Heart right ventricle (tissue), 16 donors: ENCODE data around the gene IFNAR2. TPM values are rescaled to one million over a fixed set of nuclear protein-coding genes. Genes with fewer than 3 reads are reported as not detected.

Experiments used
- ATAC-seq, 8 donors: fragments of 200-7000 bp; cut with Tn5 transposase; one replicate each; pipeline ENCODE4 v1.9.1; 2020; ENCODE audit warnings: mild to moderate bottlenecking in 8 of 8, moderate library complexity in 8 of 8, moderate number of reproducible peaks in 1 of 8
- DNase-seq, 2 donors: peaks; one replicate each; pipeline ENCODE4 v3.0.0-alpha.2; 2020
- H3K27ac ChIP-seq, 10 donors: fragments of 200-600 bp; sonication (generic) in 2 of 10; one replicate each; pipeline versions ENCODE4 v1.5.0 to v1.8.0; 2020 to 2022; ENCODE audit warnings: mild to moderate bottlenecking in 3 of 10
- H3K27me3 ChIP-seq, 7 donors: fragments of 200-600 bp; one replicate each; pipeline ENCODE4 v1.8.0; 2021 to 2022; ENCODE audit warnings: mild to moderate bottlenecking in 2 of 7
- H3K36me3 ChIP-seq, 9 donors: fragments of 200-600 bp; sonication (generic) in 1 of 9; one replicate each; pipeline versions ENCODE4 v1.5.0 to v1.8.0; 2020 to 2022; ENCODE audit warnings: mild to moderate bottlenecking in 2 of 9
- H3K4me1 ChIP-seq, 9 donors: fragments of 200-600 bp; sonication (generic) in 1 of 9; one replicate each; pipeline versions ENCODE4 v1.5.0 to v1.8.0; 2020 to 2022; ENCODE audit warnings: mild to moderate bottlenecking in 4 of 9
- H3K4me3 ChIP-seq, 10 donors: fragments of 200-600 bp; sonication (generic) in 2 of 10; one replicate each; pipeline versions ENCODE4 v1.5.0 to v1.8.0; 2020 to 2022; ENCODE audit warnings: mild to moderate bottlenecking in 7 of 10, moderate library complexity in 2 of 10
- H3K9me3 ChIP-seq, 11 donors: fragments of 200-600 bp in 10 of 11; sonication (generic) in 2 of 11; one replicate each; pipeline versions ENCODE4 v1.5.0 to v1.8.0; 2013 to 2022; ENCODE audit warnings: mild to moderate bottlenecking in 2 of 11, control low read depth in 1 of 11, moderate library complexity in 1 of 11
- WGBS, 2 donors: extraction: QIAGEN DNeasy Blood & Tissue Kit; methylation state at CpG; one replicate each; pipeline ENCODE4 v1.1.7; 2013; ENCODE audit warnings: inconsistent platforms in 1 of 2; 5-methylcytosine and 5-hydroxymethylcytosine counted together
- intact Hi-C, 10 donors: fragments of 100-400 bp; cut with DNase I; formaldehyde crosslinking; loops; one replicate each; pipeline versions ENCODE4 v1.11.1 to v1.14.2; 2022
- polyA plus RNA-seq, 2 donors: library from polyadenylated mRNA; stranded (reverse); fragments of 200-250 nt; gene quantifications; one replicate each; pipeline ENCODE4 v1.2.3, GENCODE V29; 2013
- total RNA-seq, 10 donors: library from RNA; stranded (reverse); fragmentation: NEBNext Ultra II Directional in 3 of 10; extraction: Animal tissue kit (Norgen Biotek cat#: 25700) in 3 of 10; gene quantifications; one replicate each; pipeline versions ENCODE4 v1.2.1 to v1.2.4, GENCODE V29; 2021 to 2023
- TF ChIP-seq, protein P1 (sequence below), 9 donors: fragments of 200-600 bp; sonication (generic) in 2 of 9; IDR thresholded peaks; one replicate each; pipeline versions ENCODE4 v1.5.0 to v1.8.0; 2021 to 2022; ENCODE audit warnings: antibody characterized with exemption in 9 of 9, mild to moderate bottlenecking in 5 of 9, moderate library complexity in 1 of 9
- donor health status: Arrhythmogenic right ventricular cardiomyopathy.
- donor health status: ischemic (EF 13 %, LVEDD 7.1; RV severe dilation, severe dysfunction).
- donor health status: healthy with polysubstance abuse.
- donor health status: DM: no; HTN: yes; CAD: no.
- donor health status: DM: no; HTN: no; CAD: no.
- donor health status: ischemic (EF 25% LVEDD 6.9; RV normal size, moderate dysfunction).
- donor health status: ischemic (EF 25% LVEDD 5.7; RV mildly dilated, moderate dysfunction).
- donor health status: healthy.
- donor health status: DM: yes; HTN: yes; CAD: no.
- donor health status: Ischemic cardiomyopathy.
- donor health status: ischemic (EF 35%, LVEDD 5.7; RV mildly dilated, moderate dysfunction).
- donor health status: nonischemic (EF 11% LVEDD 7.7; RV severe dilation, severe dysfunction).
- donor health status: DM: yes; HTN: yes; CAD: no.
- donor health status: PGD.
- donor health status: ischemic (EF 29% LVEDD 5.4; RV normal size, mild dysfunction).
- donor health status: nonischemic (EF 23%, LVEDD 6.1; RV moderate dilation, normal function).

The IFNAR2 gene
- total and polyA plus RNA-seq, 12 donors = 6.7 to 22.9 (median 10.5) TPM

- Histone ChIP-seq H3K4me3 (no peak overlapping the region), H3K27me3 (no peaks in the 10 kb centered on the region), H3K36me3 (peaks cover 0 to 78% (median 20%) of the 10 kb centered on the region in 9 donors), H3K9me3 (peaks cover 0 to 9% (median 5%) of the 10 kb centered on the region in 11 donors), H3K4me1 (peaks cover 0 to 60% (median 8%) of the 10 kb centered on the region in 9 donors), H3K27ac (peak overlapping the region in 1 of 10 donors; percentile 13)
- ATAC-seq (no peak), DNase-seq (no peak)
- 84 to 88% methylated on average over 3 of the region's 3 CpGs for WGBS, 2 donors
- intact Hi-C loops = loop anchor here in 1 of 10 donors (5.0 to 10.0 kb wide), 2 partner anchors 54 to 63 kb away; partner anchors contain the start of gene IFNAR1
- TF ChIP-seq, protein P1, sequence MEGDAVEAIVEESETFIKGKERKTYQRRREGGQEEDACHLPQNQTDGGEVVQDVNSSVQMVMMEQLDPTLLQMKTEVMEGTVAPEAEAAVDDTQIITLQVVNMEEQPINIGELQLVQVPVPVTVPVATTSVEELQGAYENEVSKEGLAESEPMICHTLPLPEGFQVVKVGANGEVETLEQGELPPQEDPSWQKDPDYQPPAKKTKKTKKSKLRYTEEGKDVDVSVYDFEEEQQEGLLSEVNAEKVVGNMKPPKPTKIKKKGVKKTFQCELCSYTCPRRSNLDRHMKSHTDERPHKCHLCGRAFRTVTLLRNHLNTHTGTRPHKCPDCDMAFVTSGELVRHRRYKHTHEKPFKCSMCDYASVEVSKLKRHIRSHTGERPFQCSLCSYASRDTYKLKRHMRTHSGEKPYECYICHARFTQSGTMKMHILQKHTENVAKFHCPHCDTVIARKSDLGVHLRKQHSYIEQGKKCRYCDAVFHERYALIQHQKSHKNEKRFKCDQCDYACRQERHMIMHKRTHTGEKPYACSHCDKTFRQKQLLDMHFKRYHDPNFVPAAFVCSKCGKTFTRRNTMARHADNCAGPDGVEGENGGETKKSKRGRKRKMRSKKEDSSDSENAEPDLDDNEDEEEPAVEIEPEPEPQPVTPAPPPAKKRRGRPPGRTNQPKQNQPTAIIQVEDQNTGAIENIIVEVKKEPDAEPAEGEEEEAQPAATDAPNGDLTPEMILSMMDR (IDR thresholded peaks at IDR 0.05) = no peak
Observed at GRCh38 chr21:33261635-33262034, 31.9 kb downstream of the IFNAR2 start.

GRCh38 chr21:33262921-33263320 lies 33.2 kb downstream of the IFNAR2 start:
- 96% methylated on average over 11 of the region's 11 CpGs for WGBS, 2 donors
- ATAC-seq = no peak
- no peak for DNase-seq
- peaks cover 0 to 5% (median 4%) of the 10 kb centered on the region in 11 donors for H3K9me3 ChIP-seq
- no peak overlapping the region for H3K27ac ChIP-seq
- H3K4me3 ChIP-seq = no peak overlapping the region
- peaks cover 0 to 73% (median 16%) of the 10 kb centered on the region in 9 donors for H3K4me1 ChIP-seq
- intact Hi-C loops = loop anchor here in 1 of 10 donors (5.0 to 10.0 kb wide), 2 partner anchors 56 to 62 kb away; partner anchors contain the start of gene IFNAR1
- no peaks in the 10 kb centered on the region for H3K27me3 ChIP-seq
- peaks cover 0 to 67% (median 11%) of the 10 kb centered on the region in 9 donors for H3K36me3 ChIP-seq
- TF ChIP-seq, protein P1 (IDR thresholded peaks at IDR 0.05) = no peak

DNA sequence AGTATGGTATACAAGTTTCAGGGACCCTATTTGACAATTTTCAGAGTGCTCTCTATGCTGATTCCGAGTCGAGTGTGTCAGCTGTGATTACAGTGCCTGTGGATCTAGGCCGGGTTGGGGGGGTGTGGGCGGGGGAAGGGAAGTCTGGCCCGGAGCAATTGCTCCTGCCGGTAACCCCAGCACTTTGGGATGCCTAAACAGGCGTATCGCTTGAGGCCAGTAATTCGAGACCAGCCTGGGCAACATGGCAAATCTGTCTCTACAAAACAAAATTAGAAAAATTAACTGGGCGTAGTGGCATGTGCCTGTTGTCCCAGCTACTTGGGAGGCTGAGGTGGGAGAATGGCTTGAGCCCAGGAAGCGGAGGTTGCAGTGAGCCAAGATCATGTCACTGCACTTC lies 34.8 kb downstream of the IFNAR2 start:
- H3K4me1 ChIP-seq = peaks cover 0 to 75% (median 18%) of the 10 kb centered on the region in 9 donors
- H3K36me3 ChIP-seq = peaks cover 0 to 67% (median 3%) of the 10 kb centered on the region in 9 donors
- no peaks in the 10 kb centered on the region for H3K9me3 ChIP-seq
- peak overlapping the region in 3 of 10 donors; percentile 36 to 98 (median 91) for H3K27ac ChIP-seq
- intact Hi-C loops = loop anchor here in 1 of 10 donors (5.0 to 10.0 kb wide), 2 partner anchors 57 to 60 kb away; partner anchors contain the start of gene IFNAR1
- no peak overlapping the region for H3K4me3 ChIP-seq
- DNase-seq (no peak), ATAC-seq (no peak)
- no peaks in the 10 kb centered on the region for H3K27me3 ChIP-seq
- TF ChIP-seq, protein P1 (IDR thresholded peaks at IDR 0.05) = no peak
- WGBS, 2 donors = 89 to 90% methylated on average over 11 of the region's 11 CpGs

DNA sequence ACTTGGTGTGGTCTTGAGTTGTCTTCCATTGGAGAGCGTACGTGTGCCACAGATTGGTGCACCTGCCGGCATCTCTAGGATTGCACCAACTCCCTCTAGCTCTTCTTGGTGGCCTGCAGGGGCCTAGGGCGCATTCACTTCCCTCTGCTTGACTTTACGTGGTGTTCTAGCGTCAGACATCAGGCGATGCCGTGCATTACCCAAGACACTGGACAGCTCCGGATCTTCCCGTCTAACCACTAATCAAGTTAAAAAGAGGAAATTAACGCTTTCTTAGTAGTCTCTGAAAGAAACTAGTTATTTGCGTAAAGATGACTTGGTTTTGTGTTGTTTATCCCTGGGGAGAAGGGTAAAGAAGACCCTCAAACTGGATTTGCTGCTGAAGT lies 35.9 kb downstream of the IFNAR2 start:
- peaks cover 0 to 67% (median 18%) of the 10 kb centered on the region in 9 donors for H3K4me1 ChIP-seq
- WGBS, 2 donors = 35 to 43% methylated on average over 12 of the region's 12 CpGs
- no peak for DNase-seq

More for the DNA sequence above, 35.9 kb downstream of the IFNAR2 start:
- Histone ChIP-seq H3K27me3 (no peaks in the 10 kb centered on the region), H3K4me3 (peak overlapping the region in 9 of 10 donors; percentile 54 to 96 (median 85)), H3K9me3 (no peaks in the 10 kb centered on the region), H3K36me3 (peaks cover 0 to 68% (median 10%) of the 10 kb centered on the region in 9 donors), H3K27ac (peak overlapping the region in 8 of 10 donors; percentile 70 to 98 (median 88))
- intact Hi-C loops = loop anchor here in 2 of 10 donors (1.0 to 10.0 kb wide), 3 partner anchors 23 to 59 kb away; partner anchors contain the start of genes IFNAR1 (in 1 of the 2) and IFNAR2 (in 1 of the 2)
- TF ChIP-seq, protein P1 (IDR thresholded peaks at IDR 0.05) = peak in 1 of 9 donors; percentile 11
- peak; percentile 50 to 69 (median 54) for ATAC-seq
